Rectal smooth muscle tissue (tissue), 1 donor: ENCODE results near the gene QRSL1.
"Not testable (repeated sequence)": the region's sequence is repeated elsewhere in the genome, so short reads cannot be mapped to it uniquely, and the experiment has no call there.

Source experiments
- H3K27ac ChIP-seq: one replicate; pipeline ENCODE4 v1.7.0; 2013; ENCODE audit warnings: low read depth, low read length, inconsistent platforms
- H3K27me3 ChIP-seq: one replicate; pipeline ENCODE4 v1.7.0; 2013; ENCODE audit warnings: low read length; ENCODE audit not compliant: control insufficient read depth, insufficient read depth
- H3K36me3 ChIP-seq: one replicate; pipeline ENCODE4 v1.7.0; 2013; ENCODE audit warnings: low read length; ENCODE audit not compliant: control insufficient read depth, insufficient read depth
- H3K4me1 ChIP-seq: one replicate; pipeline ENCODE4 v1.7.0; 2013; ENCODE audit warnings: low read length; ENCODE audit not compliant: control insufficient read depth, insufficient read depth
- H3K4me3 ChIP-seq: one replicate; pipeline ENCODE4 v1.7.0; 2013; ENCODE audit warnings: low read length
- H3K9ac ChIP-seq: one replicate; pipeline ENCODE4 v1.7.0; 2013; ENCODE audit warnings: low read length

QRSL1 gene

GRCh38 chr6:106614166-106614565, 15.2 kb upstream of the QRSL1 start:
- Histone ChIP-seq H3K27ac (no peak overlapping the region), H3K4me3 (no peak overlapping the region), H3K4me1 (no peaks in the 10 kb centered on the region), H3K9ac (no peak overlapping the region), H3K36me3 (peaks cover 2% of the 10 kb centered on the region), H3K27me3 (no peaks in the 10 kb centered on the region)

- peaks cover 2% of the 10 kb centered on the region for H3K36me3 ChIP-seq
- no peak overlapping the region for H3K27ac ChIP-seq
- no peaks in the 10 kb centered on the region for H3K27me3 ChIP-seq
- no peak overlapping the region for H3K4me3 ChIP-seq
- H3K9ac ChIP-seq, result no peak overlapping the region
- no peaks in the 10 kb centered on the region for H3K4me1 ChIP-seq
Measured at GRCh38 chr6:106614592-106615257, 14.7 kb upstream of the QRSL1 start.

- Histone ChIP-seq H3K27me3 (no peaks in the 10 kb centered on the region), H3K36me3 (no peaks in the 10 kb centered on the region), H3K9ac (no peak overlapping the region), H3K4me1 (no peaks in the 10 kb centered on the region), H3K27ac (no peak overlapping the region), H3K4me3 (no peak overlapping the region)
Measured at GRCh38 chr6:106617302-106617701, 12.1 kb upstream of the QRSL1 start.

- Histone ChIP-seq H3K27me3 (no peaks in the 10 kb centered on the region), H3K4me1 (no peaks in the 10 kb centered on the region), H3K27ac (no peak overlapping the region), H3K4me3 (no peak overlapping the region), H3K9ac (no peak overlapping the region), H3K36me3 (no peaks in the 10 kb centered on the region)
Measured at GRCh38 chr6:106617857-106618256, 11.5 kb upstream of the QRSL1 start.

- H3K4me1 ChIP-seq, result no peaks in the 10 kb centered on the region
- H3K36me3 ChIP-seq, result no peaks in the 10 kb centered on the region
- H3K4me3 ChIP-seq, result no peak overlapping the region
- no peak overlapping the region for H3K27ac ChIP-seq
- H3K9ac ChIP-seq, result no peak overlapping the region
- no peaks in the 10 kb centered on the region for H3K27me3 ChIP-seq
Measured at GRCh38 chr6:106618324-106618723, 11.1 kb upstream of the QRSL1 start.

GRCh38 chr6:106619223-106619622, 10.2 kb upstream of the QRSL1 start:
- Histone ChIP-seq H3K9ac (no peak overlapping the region), H3K4me3 (no peak overlapping the region), H3K27ac (no peak overlapping the region), H3K27me3 (no peaks in the 10 kb centered on the region), H3K4me1 (no peaks in the 10 kb centered on the region), H3K36me3 (no peaks in the 10 kb centered on the region)

- Histone ChIP-seq H3K27me3 (no peaks in the 10 kb centered on the region), H3K9ac (no peak overlapping the region), H3K4me1 (no peaks in the 10 kb centered on the region), H3K36me3 (no peaks in the 10 kb centered on the region), H3K4me3 (no peak overlapping the region), H3K27ac (no peak overlapping the region)
Measured at GRCh38 chr6:106620931-106621672, 8.3 kb upstream of the QRSL1 start.

- Histone ChIP-seq H3K36me3 (no peaks in the 10 kb centered on the region), H3K27ac (no peak overlapping the region), H3K4me1 (no peaks in the 10 kb centered on the region), H3K27me3 (no peaks in the 10 kb centered on the region), H3K4me3 (no peak overlapping the region), H3K9ac (no peak overlapping the region)
Measured at GRCh38 chr6:106622412-106622811, 7.0 kb upstream of the QRSL1 start.

- H3K27ac ChIP-seq, result no peak overlapping the region
- H3K9ac ChIP-seq, result no peak overlapping the region
- H3K36me3 ChIP-seq, result no peaks in the 10 kb centered on the region
- H3K4me1 ChIP-seq, result no peaks in the 10 kb centered on the region
- H3K4me3 ChIP-seq, result no peak overlapping the region
- H3K27me3 ChIP-seq, result no peaks in the 10 kb centered on the region
Measured at GRCh38 chr6:106623039-106623438, 6.3 kb upstream of the QRSL1 start.

GRCh38 chr6:106626485-106626884, 2.9 kb upstream of the QRSL1 start:
- Histone ChIP-seq H3K4me3 (no peak overlapping the region), H3K27ac (no peak overlapping the region), H3K9ac (no peak overlapping the region), H3K36me3 (no peaks in the 10 kb centered on the region), H3K27me3 (no peaks in the 10 kb centered on the region), H3K4me1 (peaks cover 7% of the 10 kb centered on the region)

GRCh38 chr6:106627760-106628159, 1.6 kb upstream of the QRSL1 start:
- not testable (repeated sequence) for H3K4me1 ChIP-seq, H3K27ac ChIP-seq, H3K36me3 ChIP-seq, H3K27me3 ChIP-seq, H3K9ac ChIP-seq, H3K4me3 ChIP-seq

- Histone ChIP-seq H3K27me3 (no peaks in the 10 kb centered on the region), H3K36me3 (no peaks in the 10 kb centered on the region), H3K27ac (peak overlapping the region; percentile 83), H3K9ac (peak overlapping the region; percentile 35), H3K4me3 (peak overlapping the region; percentile 99), H3K4me1 (peaks cover 7% of the 10 kb centered on the region)
Measured at GRCh38 chr6:106628658-106629102, 698 bp upstream of the QRSL1 start.

GRCh38 chr6:106629859-106630163, 433 bp downstream of the QRSL1 start:
- Histone ChIP-seq H3K36me3 (no peaks in the 10 kb centered on the region), H3K27ac (peak overlapping the region; percentile 83), H3K27me3 (no peaks in the 10 kb centered on the region), H3K4me3 (peak overlapping the region; percentile 99), H3K4me1 (peaks cover 7% of the 10 kb centered on the region), H3K9ac (peak overlapping the region; percentile 69)
